Cardiac fibroblast (primary cell): Measurements from ENCODE around the gene MAPK12.

Experiments used
- DNase-seq, 2 donors: peaks; one replicate each; pipeline versions ENCODE4 v3.0.0 to v3.0.0-alpha.2; 2010; ENCODE audit warnings: low read depth in 2 of 2
- H3K4me3 ChIP-seq, 2 donors: replicated peaks in 1 of 2; 1 replicate in 1 of 2; 2 replicates in 1 of 2; pipeline ENCODE4 v1.5.1; 2011; ENCODE audit warnings: low read depth in 2 of 2, low read length in 2 of 2, mild to moderate bottlenecking in 2 of 2, moderate library complexity in 1 of 2
- TF ChIP-seq, protein P1 (sequence below): IDR thresholded peaks from one replicate; pipeline ENCODE4 v1.5.1; 2011; ENCODE audit warnings: low read depth, mild to moderate bottlenecking, low read length, inconsistent platforms

Gene MAPK12

DNA sequence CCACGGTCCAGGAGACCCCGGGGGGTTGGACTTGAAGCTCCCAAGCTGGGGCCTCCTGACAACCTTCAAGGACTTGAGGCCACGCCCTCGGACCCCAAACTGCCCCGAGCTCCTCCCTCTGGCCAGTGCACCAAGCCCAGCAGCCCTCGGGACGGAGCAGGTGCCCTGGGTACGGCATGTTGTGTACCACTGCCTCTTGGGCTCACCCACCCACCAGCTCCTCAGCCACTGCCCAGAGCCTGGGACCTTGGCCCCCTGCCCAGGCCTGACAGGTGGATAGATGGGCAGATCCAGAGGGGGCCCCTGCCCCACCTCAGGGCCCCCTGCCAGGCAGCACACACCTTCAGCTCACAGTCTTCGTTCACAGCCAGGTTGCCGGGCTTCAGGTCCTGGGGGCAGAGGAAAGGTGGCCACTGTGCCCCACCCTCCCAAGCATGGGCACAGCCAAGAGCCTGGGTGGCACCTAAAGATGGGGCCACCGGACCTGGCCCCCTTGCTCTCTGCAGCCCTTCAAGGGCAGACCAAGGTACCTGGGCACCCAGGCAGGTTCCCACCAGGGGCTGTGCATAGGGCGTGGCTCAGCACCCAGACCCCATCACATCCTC lies 5.1 kb downstream of the MAPK12 start:
- no peak overlapping the region for H3K4me3 ChIP-seq
- TF ChIP-seq, protein P1, sequence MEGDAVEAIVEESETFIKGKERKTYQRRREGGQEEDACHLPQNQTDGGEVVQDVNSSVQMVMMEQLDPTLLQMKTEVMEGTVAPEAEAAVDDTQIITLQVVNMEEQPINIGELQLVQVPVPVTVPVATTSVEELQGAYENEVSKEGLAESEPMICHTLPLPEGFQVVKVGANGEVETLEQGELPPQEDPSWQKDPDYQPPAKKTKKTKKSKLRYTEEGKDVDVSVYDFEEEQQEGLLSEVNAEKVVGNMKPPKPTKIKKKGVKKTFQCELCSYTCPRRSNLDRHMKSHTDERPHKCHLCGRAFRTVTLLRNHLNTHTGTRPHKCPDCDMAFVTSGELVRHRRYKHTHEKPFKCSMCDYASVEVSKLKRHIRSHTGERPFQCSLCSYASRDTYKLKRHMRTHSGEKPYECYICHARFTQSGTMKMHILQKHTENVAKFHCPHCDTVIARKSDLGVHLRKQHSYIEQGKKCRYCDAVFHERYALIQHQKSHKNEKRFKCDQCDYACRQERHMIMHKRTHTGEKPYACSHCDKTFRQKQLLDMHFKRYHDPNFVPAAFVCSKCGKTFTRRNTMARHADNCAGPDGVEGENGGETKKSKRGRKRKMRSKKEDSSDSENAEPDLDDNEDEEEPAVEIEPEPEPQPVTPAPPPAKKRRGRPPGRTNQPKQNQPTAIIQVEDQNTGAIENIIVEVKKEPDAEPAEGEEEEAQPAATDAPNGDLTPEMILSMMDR = no peak
- no peak for DNase-seq

DNA sequence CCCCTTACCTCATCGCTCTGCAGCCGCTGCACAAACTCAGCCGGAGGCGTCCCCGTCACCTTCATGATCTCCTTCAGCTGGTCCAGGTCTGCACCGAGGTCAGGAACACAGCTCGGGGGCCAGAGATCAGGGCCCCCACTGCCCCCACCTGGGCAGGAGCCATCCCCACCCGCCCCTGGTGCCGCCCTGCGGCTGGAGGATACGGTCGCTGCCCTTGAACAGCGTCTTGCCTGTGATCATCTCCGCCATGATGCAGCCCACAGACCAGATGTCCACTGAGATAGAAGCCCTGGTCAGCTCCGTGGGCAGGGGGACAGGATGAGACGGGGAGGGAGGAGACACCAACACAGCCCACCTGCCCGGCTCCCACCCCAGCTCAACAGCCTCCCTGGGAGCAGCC lies 5.9 kb downstream of the MAPK12 start:
- DNase-seq = no peak
- H3K4me3 ChIP-seq = no peak overlapping the region
- TF ChIP-seq, protein P1 = no peak

DNA sequence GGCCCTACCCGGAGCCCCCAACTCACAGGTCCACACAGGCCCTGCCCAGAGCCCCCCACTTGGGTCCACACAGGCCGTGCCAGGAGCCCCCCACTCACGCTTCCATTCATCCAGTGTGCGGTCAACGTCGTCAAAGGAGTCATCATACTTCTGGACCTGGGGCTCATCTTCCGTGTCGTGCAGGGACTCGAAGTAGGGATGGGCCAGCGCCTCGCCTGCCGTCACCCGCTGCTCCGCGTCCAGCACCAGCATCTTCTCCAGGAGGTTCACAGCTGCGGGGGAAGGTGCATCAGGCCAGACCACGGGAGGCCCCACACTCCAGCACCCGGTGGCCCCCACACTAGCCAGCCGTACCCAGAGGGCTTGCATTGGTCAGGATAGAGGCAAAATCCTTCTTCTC lies 6.4 kb downstream of the MAPK12 start:
- TF ChIP-seq, protein P1 = no peak
- H3K4me3 ChIP-seq = no peak overlapping the region

DNA sequence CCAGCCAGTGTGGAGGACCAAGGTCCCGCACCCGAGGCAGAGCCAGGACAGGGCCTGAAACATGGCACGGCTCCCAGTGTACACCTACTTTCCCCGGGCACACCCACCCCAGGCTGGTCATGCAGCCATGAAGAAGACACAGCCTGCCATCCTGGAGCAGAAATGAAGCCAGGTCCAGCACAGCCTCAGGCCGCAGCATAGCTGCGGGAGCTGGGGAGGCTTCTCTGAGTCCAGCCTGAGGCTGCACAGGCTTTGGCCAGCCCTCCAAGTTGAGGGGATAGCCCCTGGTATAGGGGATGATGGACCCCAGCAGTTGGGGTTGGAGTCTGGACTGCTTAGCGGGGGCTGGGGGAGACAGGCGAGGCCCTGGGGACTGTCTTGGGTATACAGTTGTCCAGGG lies 7.5 kb downstream of the MAPK12 start:
- TF ChIP-seq, protein P1 = no peak
- DNase-seq = no peak

More for the DNA sequence above, 6.4 kb downstream of the MAPK12 start:
- DNase-seq = no peak

DNA sequence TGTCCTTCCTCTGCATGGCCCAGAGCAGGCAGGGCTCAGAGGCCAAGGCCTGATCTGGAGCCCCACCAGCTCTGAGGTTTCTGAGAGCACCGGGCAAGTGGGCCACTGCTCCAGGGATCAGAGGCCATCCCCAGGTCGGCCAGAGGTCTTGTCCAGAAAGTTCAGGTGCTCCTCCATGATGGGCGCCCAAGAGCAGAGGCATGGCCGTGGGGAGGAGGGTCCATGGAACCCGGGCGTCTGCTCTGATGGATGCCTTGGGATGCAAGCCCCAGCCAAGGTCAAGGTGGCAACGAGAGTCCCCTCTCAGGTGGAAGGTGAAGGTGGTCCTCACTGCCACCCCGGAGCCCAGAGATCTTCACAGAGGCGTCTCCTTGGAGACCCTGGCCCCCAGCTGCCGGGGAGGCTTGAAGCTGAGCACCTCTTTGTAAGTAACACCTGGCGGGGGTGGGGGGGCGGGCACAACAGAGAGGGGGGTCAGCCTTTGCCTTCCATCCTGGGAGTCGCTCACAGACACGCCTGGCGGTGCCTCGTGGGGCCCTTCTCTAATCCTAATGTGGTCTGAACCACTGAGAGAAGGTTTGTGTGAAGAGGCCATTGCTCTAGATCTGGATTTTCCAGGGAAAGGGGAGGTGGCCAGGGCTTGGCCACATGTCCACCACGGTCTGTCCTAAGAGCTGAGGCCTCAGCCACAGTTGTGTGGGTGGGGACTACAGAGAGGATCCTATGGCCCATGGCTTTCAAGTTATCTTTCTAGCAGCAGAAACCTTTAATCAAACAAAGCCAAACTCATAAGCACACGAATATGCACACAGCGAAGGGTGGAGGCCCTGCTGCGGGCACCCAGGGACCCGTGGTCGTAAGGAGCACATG lies 8.2 kb downstream of the MAPK12 start:
- DNase-seq = no peak
- H3K4me3 ChIP-seq = no peak overlapping the region
- TF ChIP-seq, protein P1 = no peak

More for the DNA sequence above, 7.5 kb downstream of the MAPK12 start:
- H3K4me3 ChIP-seq = no peak overlapping the region

DNA sequence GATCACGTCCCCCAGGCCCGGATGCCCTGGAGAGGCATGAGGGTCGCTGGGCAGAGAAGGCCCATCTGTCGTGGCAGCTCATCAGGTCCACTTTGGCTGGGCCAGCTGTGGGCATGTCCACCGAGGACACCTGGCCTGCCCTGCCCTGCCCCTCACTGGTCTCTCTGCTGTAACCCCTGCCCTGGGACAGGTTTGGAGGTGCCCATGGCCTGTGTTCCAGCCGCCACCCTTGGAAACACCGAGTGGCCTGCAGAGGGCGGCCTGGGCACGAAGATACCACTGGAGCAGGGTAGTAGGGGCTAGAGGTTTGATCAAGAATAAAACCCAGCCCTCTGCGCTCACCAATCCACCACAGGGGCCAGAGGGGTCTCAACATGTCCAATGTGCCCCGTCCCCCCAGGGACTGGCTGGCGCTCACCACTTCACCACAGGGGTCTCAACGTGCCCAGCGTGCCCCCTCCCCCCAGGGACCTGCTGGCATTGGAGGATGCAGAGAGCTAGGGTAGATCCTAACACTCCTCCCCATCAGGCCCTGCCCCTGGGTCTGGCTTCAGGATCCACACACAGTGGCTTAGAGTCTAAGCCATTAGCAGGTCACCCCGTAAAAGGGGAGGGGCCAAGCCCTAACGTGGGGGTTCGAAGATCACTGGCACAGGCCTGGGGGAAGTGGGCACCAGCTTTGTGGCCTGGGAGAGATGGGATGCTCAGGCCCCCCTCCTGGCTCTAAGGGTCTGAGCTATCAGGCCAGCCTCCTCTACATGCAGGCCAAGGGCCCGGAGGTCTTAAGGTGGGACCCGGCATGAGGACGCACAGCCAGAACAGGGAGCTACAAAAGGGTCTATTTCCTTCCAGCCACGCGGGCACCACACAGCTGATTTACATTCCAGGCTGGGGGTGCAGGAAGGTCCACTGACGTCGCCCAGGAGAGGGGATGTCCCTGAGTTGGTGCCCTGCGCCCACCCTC lies 9.1 kb downstream of the MAPK12 start:
- DNase-seq = peak; percentile 68 to 70
- no peak overlapping the region for H3K4me3 ChIP-seq
- TF ChIP-seq, protein P1 = peak; percentile 80
